Loucy (cell line): ENCODE results near the gene PLET1.

Experiments used
- CTCF ChIP-seq: fragments of 200-600 bp; sonication (generic); conservative IDR thresholded peaks from 2 replicates; pipeline ENCODE4 v1.5.1; 2014; ENCODE audit warnings: mild to moderate bottlenecking, antibody characterized with exemption, low read length
- EZH2phosphoT487 ChIP-seq: fragments of 200-600 bp; IDR thresholded peaks from 2 replicates; pipeline ENCODE4 v1.6.1; 2018; ENCODE audit warnings: antibody characterized with exemption, mild to moderate bottlenecking, moderate library complexity, borderline replicate concordance

GRCh38 chr11:112227471-112227870 lies 33.2 kb downstream of the PLET1 start:
- TF ChIP-seq CTCF, result no peak
- TF ChIP-seq EZH2phosphoT487, result no peak
